K562 (cell line): Measurements from ENCODE around the gene CALD1. TPM values are rescaled to one million over a fixed set of nuclear protein-coding genes. Genes with fewer than 3 reads are reported as not detected.

Experiments
- ATAC-seq: fragments of 200-7000 bp; cut with Tn5 transposase; 3 replicates; pipeline ENCODE4 v1.9.1; 2020; ENCODE audit warnings: moderate library complexity
- BruUV-seq: library from RNA; stranded (reverse); fragments of 400-500 nt; replicated peaks from 2 replicates; lab custom pipeline; 2021; lab: Mats Ljungman, UMichigan
- CTCF ChIA-PET: fragments of 300-600 bp; formaldehyde crosslinking; extraction: SDS; loops from one replicate; lab custom pipeline; 2021; ENCODE audit warnings: low intra/inter-chr PET ratio; lab: Yijun Ruan, JAX
- POLR2A ChIA-PET: fragments of 300-600, 350-650 bp; sonication (Branson Sonifier 250); formaldehyde crosslinking; extraction: SDS; loops from one replicate; lab custom pipeline; 2021; ENCODE audit warnings: antibody characterized with exemption, inconsistent platforms; lab: Yijun Ruan, JAX
- DNase-seq, 4 experiments: peaks; one replicate each; pipeline versions ENCODE4 v3.0.0 to v3.0.0-alpha.2; 2011 to 2018; ENCODE audit warnings: low spot score in 3 of 4, mixed read lengths in 3 of 4; ENCODE audit errors: extremely low read depth in 1 of 4
- FAIRE-seq: peaks from 2 replicates; lab custom pipeline; 2011; peaks lifted over from hg19 to GRCh38; lab: Jason Lieb, UNC
- H2AFZ ChIP-seq: 2 replicates; pipeline ENCODE4 v1.6.0; 2011; ENCODE audit warnings: low read depth, low read length, control low read depth, inconsistent platforms
- H3K27ac ChIP-seq: fragments of 200-600 bp; 3 replicates; pipeline ENCODE4 v1.8.0; 2011; ENCODE audit warnings: low read depth, mild to moderate bottlenecking, control low read depth, inconsistent platforms, low read length, moderate library complexity, mixed read lengths; ENCODE audit errors: extremely low read depth
- H3K27me3 ChIP-seq, 2 experiments: fragments of 300-600 bp in 1 of 2; 2 replicates in 1 of 2; 3 replicates in 1 of 2; pipeline versions ENCODE4 v1.6.0 to v1.8.0; 2011; ENCODE audit warnings: inconsistent platforms in 2 of 2, low read length in 2 of 2, mild to moderate bottlenecking in 1 of 2, mixed read lengths in 1 of 2, moderate library complexity in 1 of 2; ENCODE audit not compliant: control insufficient read depth in 2 of 2, insufficient read depth in 2 of 2
- H3K36me3 ChIP-seq: fragments of 300-600 bp; 3 replicates; pipeline ENCODE4 v1.8.0; 2011; ENCODE audit warnings: mild to moderate bottlenecking, low read length, inconsistent platforms; ENCODE audit not compliant: control insufficient read depth, insufficient read depth
- H3K4me1 ChIP-seq, 2 experiments: fragments of 200-600 bp in 1 of 2; replicated peaks in 1 of 2; 2 replicates in 1 of 2; 3 replicates in 1 of 2; pipeline versions ENCODE4 v1.5.1 to v1.8.0; 2011; ENCODE audit warnings: inconsistent platforms in 2 of 2, low read length in 2 of 2, mild to moderate bottlenecking in 1 of 2, mixed read lengths in 1 of 2, moderate library complexity in 1 of 2; ENCODE audit not compliant: control insufficient read depth in 2 of 2, insufficient read depth in 2 of 2
- H3K4me2 ChIP-seq: 2 replicates; pipeline ENCODE4 v1.6.1; 2011; ENCODE audit warnings: low read length, control low read depth, inconsistent platforms, mixed read lengths; ENCODE audit not compliant: insufficient read depth
- H3K4me3 ChIP-seq: fragments of 200-600 bp; sonication (generic), shearing (Covaris generic); 2 replicates; pipeline ENCODE4 v1.5.1; 2016; ENCODE audit warnings: control low read depth, inconsistent platforms
- H3K79me2 ChIP-seq: fragments of 200-600 bp; 3 replicates; pipeline ENCODE4 v1.8.0; 2011; ENCODE audit warnings: low read length, inconsistent platforms; ENCODE audit not compliant: control insufficient read depth, insufficient read depth
- H3K9ac ChIP-seq, 2 experiments: 2 replicates each; pipeline versions ENCODE4 v1.6.0 to v1.6.1; 2011; ENCODE audit warnings: low read depth in 2 of 2, low read length in 2 of 2, control low read depth in 1 of 2, inconsistent platforms in 1 of 2, mild to moderate bottlenecking in 1 of 2, mixed read lengths in 1 of 2; ENCODE audit not compliant: insufficient read depth in 1 of 2
- H3K9me1 ChIP-seq: one replicate; pipeline ENCODE4 v1.6.0; 2011; ENCODE audit warnings: inconsistent platforms, mild to moderate bottlenecking, low read length, moderate library complexity; ENCODE audit not compliant: control insufficient read depth, insufficient read depth
- H3K9me3 ChIP-seq: replicated peaks from 2 replicates; pipeline ENCODE4 v1.5.1; 2011; ENCODE audit warnings: low read depth, low read length, inconsistent platforms; ENCODE audit not compliant: control insufficient read depth, insufficient read depth
- H4K20me1 ChIP-seq: replicated peaks from 2 replicates; pipeline ENCODE4 v1.6.1; 2011; ENCODE audit warnings: low read length, inconsistent platforms, mixed read lengths; ENCODE audit not compliant: control insufficient read depth, insufficient read depth
- CSDE1 ChIP-seq, 2 experiments: fragments of 450-650 bp; IDR thresholded peaks; 2 replicates each; pipeline ENCODE4 v1.6.1; 2016; ENCODE audit warnings: mild to moderate bottlenecking in 1 of 2
- CUX1 ChIP-seq: fragments of 200-800 bp; sonication (Bioruptor generic); IDR thresholded peaks from 2 replicates; pipeline ENCODE4 v1.6.1; 2016; ENCODE audit warnings: missing genetic modification characterization, missing compliant biosample characterization
- DACH1 ChIP-seq: fragments of 450-650 bp; IDR thresholded peaks from 2 replicates; pipeline ENCODE4 v1.6.1; 2018; ENCODE audit not compliant: partially characterized antibody
- GTF2B ChIP-seq: IDR thresholded peaks from 2 replicates; pipeline ENCODE4 v1.6.1; 2011; ENCODE audit not compliant: insufficient read length; ENCODE audit errors: extremely low read depth
- HNRNPL ChIP-seq: fragments of 200-400 bp; formaldehyde crosslinking; IDR thresholded peaks from 2 replicates; pipeline ENCODE4 v1.6.1; 2017; ENCODE audit warnings: low read depth, mild to moderate bottlenecking, low read length
- MLLT1 ChIP-seq, 2 experiments: fragments of 450-650 bp; IDR thresholded peaks; 2 replicates each; pipeline ENCODE4 v1.6.1; 2016
- RBBP5 ChIP-seq: fragments of 200-600 bp; sonication (generic); IDR thresholded peaks from 2 replicates; pipeline ENCODE4 v1.6.1; 2012; ENCODE audit warnings: borderline replicate concordance, mild to moderate bottlenecking, low read length, control low read depth, inconsistent platforms; ENCODE audit not compliant: insufficient read depth, poor library complexity, severe bottlenecking
- ZNF551 ChIP-seq: fragments of 250-450 bp; sonication (Bioruptor Pico); IDR thresholded peaks from 2 replicates; pipeline ENCODE4 v1.5.0; 2021; ENCODE audit warnings: mild to moderate bottlenecking, moderate library complexity
- ZNF561 ChIP-seq: fragments of 450-650 bp; formaldehyde crosslinking; conservative IDR thresholded peaks from 2 replicates; pipeline ENCODE4 v1.4.0; 2020; ENCODE audit warnings: mild to moderate bottlenecking, moderate library complexity
- ZNF76 ChIP-seq: fragments of 250-450 bp; sonication (Bioruptor Pico); IDR thresholded peaks from 2 replicates; pipeline ENCODE4 v1.4.0; 2020; ENCODE audit warnings: mild to moderate bottlenecking, moderate library complexity, borderline replicate concordance
- WGBS: fragments of 100-300 bp; shearing (Covaris generic); methylation state at CpG from one replicate; pipeline ENCODE4 v1.1.6; 2016; ENCODE audit warnings: low coverage, mixed read lengths; ENCODE audit not compliant: insufficient coverage; ENCODE audit errors: missing lambda C conversion rate; 5-methylcytosine and 5-hydroxymethylcytosine counted together
- in situ Hi-C: fragments of 300-500 bp; cut with MboI; formaldehyde crosslinking; loops from 4 replicates; pipeline ENCODE4 v1.15.0; 2018; ENCODE audit warnings: inconsistent platforms, mixed read lengths
- intact Hi-C: fragments of 100-400 bp; cut with micrococcal nuclease; formaldehyde crosslinking; loops from 2 replicates; pipeline ENCODE4 v1.14.2; 2022
- polyA plus RNA-seq, 8 experiments: library from polyadenylated mRNA; depleted of rRNA in 4 of 8; stranded (reverse) in 5 of 8; unstranded in 3 of 8; fragments of >200 nt; fragmentation: Nextera tagmentation in 2 of 8; fragmentation: Illumina TruSeq in 1 of 8; extraction: Ambion mirVana in 2 of 8; extraction: Trizol in 1 of 8; gene quantifications; 2 replicates each; pipeline versions ENCODE4 v1.2.1 to v1.2.3, GENCODE V29; 2011 to 2014; ENCODE audit warnings: inconsistent platforms in 1 of 8, missing spikeins in 1 of 8
- total RNA-seq, 7 experiments: library from RNA; depleted of rRNA in 6 of 7; stranded (reverse); fragments of >200 nt in 6 of 7; fragmentation: Illumina TruSeq in 2 of 7; extraction: Trizol in 2 of 7; gene quantifications; 2 replicates each; pipeline versions ENCODE4 v1.2.1 to v1.2.3, GENCODE V29; 2011 to 2021; ENCODE audit warnings: low replicate concordance in 1 of 7
- TF ChIP-seq, protein P1 (sequence below): fragments of 250-450 bp; sonication (Bioruptor Pico); IDR thresholded peaks from 2 replicates; pipeline ENCODE4 v1.8.0; 2022; ENCODE audit warnings: inconsistent platforms
- TF ChIP-seq, protein P2 (sequence below): sonication (generic); formaldehyde crosslinking; IDR thresholded peaks from 2 replicates; pipeline ENCODE4 v1.9.0; 2022; ENCODE audit warnings: mild to moderate bottlenecking, missing genetic modification reagents

CALD1 gene
- total and polyA plus RNA-seq, 9 of the 15 experiments (the other 6 are each of a cell fraction or from before 2014, with no cell fraction given) = 0.40 TPM; not detected in 8

GRCh38 chr7:134957005-134957404 lies 177.6 kb downstream of the CALD1 start:
- no peaks in the 10 kb centered on the region for H3K4me1 ChIP-seq
- in situ Hi-C loops (no loop called here), intact Hi-C loops (no loop called here)
- WGBS = 2% methylated on average over 3 of the region's 3 CpGs
- H4K20me1 ChIP-seq = no peaks in the 10 kb centered on the region
- no TSS peak for BruUV-seq
- H2AFZ ChIP-seq = no peak overlapping the region
- ATAC-seq (no peak), DNase-seq (no peak), FAIRE-seq (no peak)
- ChIA-PET CTCF (no interaction called here), POLR2A (no interaction called here)
- H3K27me3 ChIP-seq = peaks cover 6 to 12% of the 10 kb centered on the region in 2 experiments; a peak in 3 of 5 replicates
- H3K9me3 ChIP-seq = no peaks in the 10 kb centered on the region
- no peaks in the 10 kb centered on the region for H3K36me3 ChIP-seq
- no peak overlapping the region for H3K27ac ChIP-seq
- no peaks in the 10 kb centered on the region for H3K79me2 ChIP-seq
- no peak for TF ChIP-seq GTF2B
- TF ChIP-seq, protein P1, sequence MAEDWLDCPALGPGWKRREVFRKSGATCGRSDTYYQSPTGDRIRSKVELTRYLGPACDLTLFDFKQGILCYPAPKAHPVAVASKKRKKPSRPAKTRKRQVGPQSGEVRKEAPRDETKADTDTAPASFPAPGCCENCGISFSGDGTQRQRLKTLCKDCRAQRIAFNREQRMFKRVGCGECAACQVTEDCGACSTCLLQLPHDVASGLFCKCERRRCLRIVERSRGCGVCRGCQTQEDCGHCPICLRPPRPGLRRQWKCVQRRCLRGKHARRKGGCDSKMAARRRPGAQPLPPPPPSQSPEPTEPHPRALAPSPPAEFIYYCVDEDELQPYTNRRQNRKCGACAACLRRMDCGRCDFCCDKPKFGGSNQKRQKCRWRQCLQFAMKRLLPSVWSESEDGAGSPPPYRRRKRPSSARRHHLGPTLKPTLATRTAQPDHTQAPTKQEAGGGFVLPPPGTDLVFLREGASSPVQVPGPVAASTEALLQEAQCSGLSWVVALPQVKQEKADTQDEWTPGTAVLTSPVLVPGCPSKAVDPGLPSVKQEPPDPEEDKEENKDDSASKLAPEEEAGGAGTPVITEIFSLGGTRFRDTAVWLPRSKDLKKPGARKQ (CRISPR knock-in tag) = no peak
- no peak for TF ChIP-seq HNRNPL
- TF ChIP-seq MLLT1 (IDR thresholded peaks at IDR 0.05) = no peak
- no peak for TF ChIP-seq ZNF561 (CRISPR knock-in tag)
- TF ChIP-seq DACH1 = no peak
- no peak for TF ChIP-seq ZNF76 (CRISPR knock-in tag)
- TF ChIP-seq RBBP5 = no peak
- no peak for TF ChIP-seq ZNF551
- no peak for TF ChIP-seq CUX1
- TF ChIP-seq, protein P2, sequence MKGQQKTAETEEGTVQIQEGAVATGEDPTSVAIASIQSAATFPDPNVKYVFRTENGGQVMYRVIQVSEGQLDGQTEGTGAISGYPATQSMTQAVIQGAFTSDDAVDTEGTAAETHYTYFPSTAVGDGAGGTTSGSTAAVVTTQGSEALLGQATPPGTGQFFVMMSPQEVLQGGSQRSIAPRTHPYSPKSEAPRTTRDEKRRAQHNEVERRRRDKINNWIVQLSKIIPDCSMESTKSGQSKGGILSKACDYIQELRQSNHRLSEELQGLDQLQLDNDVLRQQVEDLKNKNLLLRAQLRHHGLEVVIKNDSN (CRISPR knock-in tag) = no peak
- TF ChIP-seq CSDE1 (IDR thresholded peaks at IDR 0.05) = no peak
- no peak overlapping the region for H3K4me2 ChIP-seq
- no peaks in the 10 kb centered on the region for H3K9me1 ChIP-seq
- H3K9ac ChIP-seq = no peak overlapping the region
- H3K4me3 ChIP-seq = no peak overlapping the region
